ENCODE results near the gene NPBWR2.

GRCh38 chr20:64058536-64058935 is 48.8 kb downstream of the NPBWR2 start:
- TF ChIP-seq POLR2A (IDR thresholded peaks at IDR 0.05; ENCODE audit: low read length) (no peak), GATA1 (IDR thresholded peaks at IDR 0.05; ENCODE audit: low read depth, low read length) (no peak)
